GM19043 (cell line): ENCODE data around the gene CD79A.

Experiments used
- ATAC-seq: cut with Tn5 transposase; IDR thresholded peaks from one replicate; pipeline ENCODE4 v1.9.1; 2021; ENCODE audit warnings: low read depth; ENCODE audit not compliant: unreplicated experiment

CD79A gene

DNA sequence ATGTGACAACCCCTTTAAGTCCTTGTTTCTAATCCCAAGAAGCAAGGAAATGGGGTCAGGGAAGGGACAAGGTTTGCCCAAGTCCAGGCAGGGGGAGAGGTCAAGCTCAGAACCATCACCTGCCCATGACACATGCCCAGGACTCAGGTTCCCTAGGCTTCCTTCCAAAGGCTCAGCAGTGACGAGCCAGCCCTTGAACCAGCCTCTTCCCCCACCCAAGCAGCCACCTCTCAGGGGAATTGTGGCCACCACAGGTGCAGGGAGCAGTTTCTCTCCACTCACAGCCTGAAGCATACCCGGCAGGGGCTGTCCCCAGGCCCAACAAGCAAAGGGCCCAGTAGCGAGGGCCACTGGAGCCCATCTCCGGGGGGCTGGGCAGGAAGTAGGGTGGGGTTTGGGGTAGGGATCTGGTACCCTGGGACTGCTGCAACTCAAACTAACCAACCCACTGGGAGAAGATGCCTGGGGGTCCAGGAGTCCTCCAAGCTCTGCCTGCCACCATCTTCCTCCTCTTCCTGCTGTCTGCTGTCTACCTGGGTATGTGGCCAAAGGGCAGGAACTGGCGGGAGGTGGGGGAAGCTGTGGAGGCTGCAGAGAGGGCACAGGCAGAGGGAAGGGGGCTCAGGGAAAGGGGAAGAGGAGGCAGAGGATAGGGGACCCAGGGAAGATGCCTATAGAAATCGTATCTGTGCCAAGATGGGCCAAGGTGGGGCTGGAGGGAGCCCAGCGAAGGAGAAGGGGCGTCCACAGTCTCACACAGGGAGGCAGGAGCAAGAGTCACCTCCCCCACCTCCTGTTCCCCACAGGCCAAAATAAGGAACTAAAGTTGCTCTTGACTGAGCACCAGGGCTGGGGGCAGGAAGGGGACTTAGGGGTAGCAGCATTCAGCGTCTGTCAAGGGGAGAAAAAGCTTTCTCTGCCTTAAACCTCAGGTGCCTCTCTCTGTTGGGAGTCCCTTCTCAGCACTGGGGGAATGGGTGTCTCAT is at the start of gene CD79A:
TSS of gene CD79A (plus strand) at position 433 of the 986 bp plus-strand sequence. CDS start at position 459, 26 bp downstream.
- peak; percentile 54 for ATAC-seq

- ATAC-seq, result no peak
These were observed 38.9 kb upstream of the CD79A start for GRCh38 chr19:41837981-41838708.

GRCh38 chr19:41839211-41839610 is 37.9 kb upstream of the CD79A start:
- ATAC-seq, result no peak

DNA sequence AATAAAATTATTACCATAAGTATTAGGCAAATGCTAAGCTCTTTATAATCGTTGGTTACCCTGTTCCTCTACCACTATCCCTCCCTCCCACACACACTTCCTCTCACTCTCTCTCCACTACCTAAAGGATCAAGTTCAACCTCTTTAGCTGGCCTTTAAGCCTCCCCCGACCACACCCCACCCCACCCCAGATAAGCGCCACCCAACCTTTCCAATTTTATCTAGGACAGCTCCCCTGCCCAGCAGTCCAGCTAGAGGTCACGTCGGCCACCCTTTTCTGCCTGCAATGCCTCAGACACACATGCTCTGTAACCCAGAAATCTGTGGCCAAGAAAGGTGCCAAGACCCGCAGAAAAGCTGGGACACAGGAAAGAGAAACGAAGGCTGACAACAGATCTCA is 33.7 kb upstream of the CD79A start:
- no peak for ATAC-seq

- no peak for ATAC-seq
These were observed 32.5 kb upstream of the CD79A start, which contains the start of gene LYPD4 for GRCh38 chr19:41844601-41845000. Gene LYPD4, minus strand, starts transcription at chr19:41844683. Its CDS starts 5,398 bp downstream, at chr19:41839285.

- no peak for ATAC-seq
These were observed 32.3 kb upstream of the CD79A start, which contains the start of gene DMRTC2 for GRCh38 chr19:41845001-41845050. Gene DMRTC2, plus strand, starts transcription at chr19:41845042. Its CDS starts 2,387 bp downstream, at chr19:41847429.

GRCh38 chr19:41845051-41845590 is 32.0 kb upstream of the CD79A start:
- no peak for ATAC-seq

DNA sequence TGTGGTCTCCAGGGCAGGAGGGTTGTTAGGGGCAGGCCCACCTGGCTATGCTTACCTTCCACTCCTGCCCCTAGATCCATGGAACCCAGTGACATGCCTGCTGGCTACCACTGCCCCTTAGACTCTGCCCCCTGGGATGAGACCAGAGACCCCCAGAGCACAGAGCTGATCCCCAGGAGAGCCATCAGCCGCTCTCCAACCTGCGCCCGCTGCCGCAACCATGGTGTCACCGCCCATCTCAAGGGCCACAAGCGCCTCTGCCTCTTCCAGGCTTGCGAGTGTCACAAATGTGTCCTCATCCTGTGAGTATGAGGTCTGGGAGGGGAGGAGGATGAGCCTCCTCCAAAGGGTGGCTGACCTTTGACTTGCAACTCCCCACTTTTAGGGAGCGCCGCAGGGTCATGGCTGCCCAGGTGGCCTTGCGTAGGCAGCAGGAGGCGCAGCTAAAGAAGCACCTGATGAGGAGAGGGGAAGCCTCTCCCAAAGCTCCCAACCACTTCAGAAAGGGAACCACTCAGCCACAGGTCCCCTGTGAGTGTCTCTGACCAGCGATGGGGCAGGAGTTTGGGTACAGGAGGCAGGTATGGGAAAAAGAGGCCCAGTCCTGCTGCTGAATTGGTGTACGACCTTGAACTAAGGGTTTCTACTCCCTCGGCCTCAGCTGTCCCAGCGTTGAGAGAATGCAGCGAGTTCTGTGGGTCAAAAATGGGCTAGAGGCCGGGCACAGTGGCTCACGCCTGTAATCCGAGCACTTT is 29.6 kb upstream of the CD79A start:
- no peak for ATAC-seq

GRCh38 chr19:41848666-41849065 is 28.4 kb upstream of the CD79A start:
- no peak for ATAC-seq

GRCh38 chr19:41849067-41849466 is 28.0 kb upstream of the CD79A start:
- no peak for ATAC-seq

DNA sequence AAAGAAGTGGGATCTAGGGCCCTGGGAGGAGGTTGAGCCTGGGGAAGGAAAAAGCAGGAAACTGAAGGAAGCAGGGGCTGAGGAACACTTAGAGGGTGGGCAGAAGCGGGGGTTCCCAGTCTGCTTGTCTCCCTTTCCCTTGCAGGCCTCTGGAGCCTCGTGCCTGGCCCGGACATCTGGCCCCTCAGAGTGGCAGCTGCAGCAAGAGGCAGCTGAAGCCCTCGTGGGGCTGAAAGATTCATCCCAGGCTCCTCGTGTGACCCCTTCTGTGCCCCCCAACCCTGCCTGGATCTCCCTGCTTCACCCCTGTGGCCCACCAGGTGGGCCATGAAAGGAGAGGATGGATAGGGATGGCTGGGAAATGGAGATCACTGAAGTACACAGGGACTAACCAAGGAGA is 26.7 kb upstream of the CD79A start:
- ATAC-seq, result no peak

DNA sequence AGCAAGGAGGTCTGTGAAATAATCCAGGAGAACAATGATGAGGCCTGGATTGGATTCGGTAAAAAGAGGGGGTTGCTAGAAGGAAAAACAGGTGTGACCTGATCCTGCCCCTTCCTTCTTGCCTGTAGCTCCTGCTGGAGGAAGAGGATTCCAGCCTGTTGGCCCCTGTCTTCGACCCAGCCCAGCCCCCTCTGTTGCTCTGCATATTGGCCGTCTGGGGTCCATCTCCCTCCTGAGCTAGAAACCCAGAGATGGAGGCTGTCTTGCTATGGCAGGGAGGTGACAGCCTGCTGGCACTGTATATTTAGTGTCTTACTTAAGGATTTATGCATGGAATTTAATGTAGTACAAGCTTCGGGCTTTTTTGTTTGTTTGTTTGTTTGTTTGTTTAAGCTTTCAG is 25.6 kb upstream of the CD79A start:
- no peak for ATAC-seq

GRCh38 chr19:41853344-41853743 is 23.7 kb upstream of the CD79A start:
- no peak for ATAC-seq

- ATAC-seq, result no peak
These were observed 23.3 kb upstream of the CD79A start for GRCh38 chr19:41853768-41854167.

GRCh38 chr19:41859213-41859617 is 17.9 kb upstream of the CD79A start:
- ATAC-seq, result no peak

GRCh38 chr19:41859618-41860418 is 17.3 kb upstream of the CD79A start, which contains the start of gene RPS19:
Gene RPS19, plus strand, starts transcription at chr19:41860255. Its CDS starts 520 bp downstream, at chr19:41860775.
- peak; percentile 73 for ATAC-seq

- no peak for ATAC-seq
These were observed 16.5 kb upstream of the CD79A start for GRCh38 chr19:41860419-41861115.

DNA sequence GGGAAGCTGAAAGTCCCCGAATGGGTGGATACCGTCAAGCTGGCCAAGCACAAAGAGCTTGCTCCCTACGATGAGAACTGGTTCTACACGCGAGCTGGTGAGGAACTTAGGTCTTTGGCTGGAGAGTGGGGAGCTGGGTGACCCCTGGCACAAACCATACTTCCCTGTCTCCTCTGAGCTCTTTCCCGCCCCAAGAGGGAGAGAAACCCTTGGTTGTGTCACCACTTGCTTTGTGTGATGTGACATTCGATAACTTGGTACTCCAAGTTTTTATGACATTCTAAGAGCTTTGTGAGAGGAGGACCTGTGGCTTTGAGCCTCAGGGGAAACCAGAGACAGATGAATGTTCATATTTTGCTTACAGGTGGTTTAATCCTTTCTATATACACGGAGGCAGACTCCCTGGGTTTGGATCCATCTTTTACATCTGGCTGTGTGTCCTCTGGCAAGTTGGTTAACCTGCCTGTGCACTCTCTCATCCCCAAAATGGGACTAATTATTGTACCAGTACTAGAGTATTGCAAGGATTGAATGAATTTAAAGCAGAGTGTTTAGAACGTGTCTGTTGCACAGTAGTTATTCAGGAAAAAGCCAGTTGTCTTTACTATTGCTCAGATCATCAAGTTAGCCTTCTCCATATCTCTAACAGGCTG is 15.8 kb upstream of the CD79A start:
- ATAC-seq, result no peak

DNA sequence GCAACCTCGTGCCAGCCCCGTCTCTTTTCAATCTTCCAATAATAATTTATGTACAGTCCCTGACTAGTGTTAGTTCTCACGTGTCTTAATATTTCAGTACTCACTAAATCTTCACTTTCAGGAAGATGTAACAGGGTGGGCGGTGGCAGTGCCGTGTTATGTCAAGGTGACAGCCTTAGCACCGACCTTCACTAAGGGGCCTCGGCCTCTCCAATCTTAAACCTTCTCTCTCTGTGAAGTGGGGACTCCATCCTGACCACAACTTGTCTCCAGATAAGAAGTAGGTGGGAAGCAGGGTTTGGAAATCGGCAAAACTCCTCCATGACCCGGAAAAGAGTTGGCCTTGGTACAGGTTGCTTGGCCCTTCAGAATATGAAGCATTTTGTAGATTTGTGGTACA is 15.2 kb upstream of the CD79A start:
- no peak for ATAC-seq
